ENCODE results near the gene TSHZ2.

TSHZ2 gene

GRCh38 chr20:53309515-53309914, 337.4 kb downstream of the TSHZ2 start:
- no peak overlapping the region for H3K27ac ChIP-seq
- TF ChIP-seq CTCF (IDR thresholded peaks at IDR 0.05) (no peak), ZFX (IDR thresholded peaks at IDR 0.05; ENCODE audit: borderline replicate concordance) (no peak)

DNA sequence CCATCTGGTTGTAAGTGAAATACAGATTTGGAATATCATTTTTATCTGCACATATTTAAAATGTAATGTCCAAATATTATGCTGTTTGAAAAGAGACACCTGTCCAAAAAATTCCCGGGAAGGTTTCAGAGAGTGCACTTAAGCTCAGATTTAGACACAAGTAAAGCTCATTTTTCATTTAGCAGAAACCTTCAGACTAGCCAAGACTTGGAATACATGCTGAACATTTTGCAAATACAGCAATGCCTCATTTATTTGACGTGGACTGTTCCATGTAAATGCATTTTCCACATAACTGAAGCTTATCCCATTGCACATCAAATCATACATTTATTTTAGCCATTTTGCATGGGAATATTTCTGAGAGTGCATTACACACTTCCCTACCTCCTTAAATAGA, 340.8 kb downstream of the TSHZ2 start:
- TF ChIP-seq CTCF (IDR thresholded peaks at IDR 0.05) (no peak), ZFX (IDR thresholded peaks at IDR 0.05; ENCODE audit: borderline replicate concordance) (no peak)
- H3K27ac ChIP-seq, result no peak overlapping the region

- no peak overlapping the region for H3K27ac ChIP-seq
- TF ChIP-seq ZFX (IDR thresholded peaks at IDR 0.05; ENCODE audit: borderline replicate concordance), result no peak
- TF ChIP-seq CTCF (IDR thresholded peaks at IDR 0.05), result no peak
These were observed 344.2 kb downstream of the TSHZ2 start for GRCh38 chr20:53316206-53316937.

- TF ChIP-seq CTCF (IDR thresholded peaks at IDR 0.05) (no peak), ZFX (IDR thresholded peaks at IDR 0.05; ENCODE audit: borderline replicate concordance) (no peak)
- no peak overlapping the region for H3K27ac ChIP-seq
These were observed 347.0 kb downstream of the TSHZ2 start for GRCh38 chr20:53319200-53319599.

GRCh38 chr20:53319716-53320115, 347.6 kb downstream of the TSHZ2 start:
- no peak overlapping the region for H3K27ac ChIP-seq
- TF ChIP-seq ZFX (IDR thresholded peaks at IDR 0.05; ENCODE audit: borderline replicate concordance) (no peak), CTCF (IDR thresholded peaks at IDR 0.05) (no peak)

DNA sequence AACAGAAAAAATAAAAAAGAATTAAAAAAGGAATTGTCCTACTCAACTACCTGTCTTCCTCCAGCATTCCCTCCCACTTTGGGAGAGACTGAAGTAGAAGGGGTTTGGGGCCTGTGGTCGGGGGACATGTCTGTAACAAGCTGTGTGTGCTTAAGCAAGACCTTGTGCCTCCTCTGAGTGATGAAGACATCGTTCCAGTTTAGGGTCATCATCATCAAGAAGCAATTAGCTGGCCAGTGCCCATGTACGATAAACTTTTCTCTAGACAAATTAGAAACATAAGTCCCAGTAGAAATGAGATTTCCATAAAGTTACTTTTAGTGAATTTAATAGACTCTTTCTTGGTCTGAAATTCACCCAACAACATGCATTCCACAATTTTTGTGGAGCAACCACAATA, 348.5 kb downstream of the TSHZ2 start:
- TF ChIP-seq ZFX (IDR thresholded peaks at IDR 0.05; ENCODE audit: borderline replicate concordance) (no peak), CTCF (IDR thresholded peaks at IDR 0.05) (no peak)
- H3K27ac ChIP-seq, result no peak overlapping the region

GRCh38 chr20:53321596-53321995, 349.4 kb downstream of the TSHZ2 start:
- no peak overlapping the region for H3K27ac ChIP-seq
- TF ChIP-seq ZFX (IDR thresholded peaks at IDR 0.05; ENCODE audit: borderline replicate concordance) (no peak), CTCF (IDR thresholded peaks at IDR 0.05) (no peak)
